DOHH2 (cell line): Measurements from ENCODE around the gene ERO1B.

Experiments
- H3F3A ChIP-seq: fragments of 200-600 bp; sonication (generic), shearing (Covaris generic); 2 replicates; pipeline ENCODE4 v1.6.0; 2016; ENCODE audit warnings: antibody characterized with exemption, mild to moderate bottlenecking; ENCODE audit not compliant: control insufficient read depth, insufficient read depth
- H3K27ac ChIP-seq: fragments of 200-600 bp; sonication (generic); 2 replicates; pipeline ENCODE4 v1.5.1; 2014; ENCODE audit warnings: low read depth, mild to moderate bottlenecking, low read length, moderate library complexity
- H3K27me3 ChIP-seq: fragments of 200-600 bp; sonication (generic); 2 replicates; pipeline ENCODE4 v1.6.1; 2014; ENCODE audit warnings: mild to moderate bottlenecking, low read length, mixed read lengths; ENCODE audit not compliant: control insufficient read depth
- H3K36me3 ChIP-seq: fragments of 200-600 bp; sonication (generic); 2 replicates; pipeline ENCODE4 v1.6.1; 2014; ENCODE audit warnings: mild to moderate bottlenecking, low read length, moderate library complexity, mixed read lengths; ENCODE audit not compliant: control insufficient read depth
- H3K4me1 ChIP-seq: fragments of 200-600 bp; sonication (generic); 2 replicates; pipeline ENCODE4 v1.6.1; 2014; ENCODE audit warnings: mild to moderate bottlenecking, low read length, mixed read lengths; ENCODE audit not compliant: control insufficient read depth
- H3K4me2 ChIP-seq: fragments of 200-600 bp; sonication (generic); 2 replicates; pipeline ENCODE4 v1.6.0; 2014; ENCODE audit warnings: mild to moderate bottlenecking, low read length, moderate library complexity
- H3K4me3 ChIP-seq: fragments of 200-600 bp; sonication (generic); 2 replicates; pipeline ENCODE4 v1.5.1; 2014; ENCODE audit warnings: mild to moderate bottlenecking, low read length, mixed read lengths
- H3K79me2 ChIP-seq: fragments of 200-600 bp; sonication (generic); 2 replicates; pipeline ENCODE4 v1.6.1; 2014; ENCODE audit warnings: mild to moderate bottlenecking, low read length, mixed read lengths; ENCODE audit not compliant: control insufficient read depth
- H3K9me2 ChIP-seq: fragments of 200-600 bp; sonication (generic); replicated peaks from 2 replicates; pipeline ENCODE4 v1.6.1; 2014; ENCODE audit warnings: mild to moderate bottlenecking, low read length, mixed read lengths; ENCODE audit not compliant: control insufficient read depth
- H3K9me3 ChIP-seq: fragments of 200-600 bp; sonication (generic); 2 replicates; pipeline ENCODE4 v1.6.1; 2014; ENCODE audit warnings: antibody characterized with exemption, low read length, mixed read lengths; ENCODE audit not compliant: control insufficient read depth, insufficient read depth
- H4K20me1 ChIP-seq: fragments of 200-600 bp; sonication (generic); 2 replicates; pipeline ENCODE4 v1.6.0; 2014; ENCODE audit warnings: low read depth, mild to moderate bottlenecking, antibody characterized with exemption, low read length, moderate library complexity; ENCODE audit not compliant: control insufficient read depth, insufficient read depth
- EZH2phosphoT487 ChIP-seq: fragments of 200-600 bp; sonication (generic); IDR thresholded peaks from 2 replicates; pipeline ENCODE4 v1.6.1; 2017; ENCODE audit warnings: borderline replicate concordance, mild to moderate bottlenecking, antibody characterized with exemption, low read length, moderate library complexity, mixed read lengths
- TF ChIP-seq, protein P1 (sequence below): fragments of 200-600 bp; sonication (generic); IDR thresholded peaks from one replicate; pipeline ENCODE4 v1.5.1; 2014; ENCODE audit warnings: antibody characterized with exemption, mild to moderate bottlenecking, low read depth, low read length; ENCODE audit not compliant: poor library complexity, severe bottlenecking

Gene ERO1B

DNA sequence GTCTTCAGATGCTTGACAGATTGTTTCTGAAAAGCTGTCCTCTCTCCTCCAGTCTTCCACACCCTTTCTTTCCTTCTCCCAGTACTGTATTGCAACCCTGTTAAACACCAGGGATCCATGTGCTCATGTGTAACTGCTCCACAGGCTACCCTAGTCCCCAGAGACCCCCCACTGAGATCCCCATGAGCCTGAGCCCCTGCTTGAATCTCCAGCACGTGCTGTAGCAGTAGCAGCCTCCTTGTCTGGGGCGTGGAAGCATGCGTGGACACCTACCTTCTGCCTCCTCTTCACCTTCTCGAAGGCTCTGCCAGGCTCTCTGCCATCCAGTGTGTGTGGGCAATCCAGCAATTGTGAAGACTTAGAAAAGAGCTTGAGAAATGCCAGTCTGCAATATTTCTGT is 114.2 kb downstream of the ERO1B start:
- H3K4me1 ChIP-seq, result peaks cover 18% of the 10 kb centered on the region

DNA sequence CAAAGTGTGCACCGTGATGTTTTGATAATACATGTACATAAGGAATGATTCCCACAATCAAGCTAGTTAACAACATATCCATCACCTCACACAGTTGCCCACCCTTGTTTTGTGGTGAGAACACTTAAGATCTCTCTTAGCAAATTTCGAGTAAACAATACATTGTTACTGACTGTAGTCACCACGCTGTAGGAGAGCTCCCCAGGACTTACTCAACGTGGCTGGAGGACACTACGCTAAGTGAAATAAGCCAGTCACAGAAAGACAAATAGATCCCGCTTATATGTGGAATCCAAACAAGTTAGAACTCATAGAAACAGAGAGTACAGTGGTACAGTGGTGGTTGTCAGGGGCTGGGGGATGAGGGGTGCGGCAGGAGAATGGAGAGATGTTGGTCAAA is 114.6 kb downstream of the ERO1B start:
- Histone ChIP-seq H3K27ac (no peak overlapping the region), H3K4me3 (no peak overlapping the region), H3K4me2 (no peak overlapping the region), H3K36me3 (peaks cover 11% of the 10 kb centered on the region), H3K27me3 (no peaks in the 10 kb centered on the region), H3K9me2 (no peaks in the 10 kb centered on the region), H3K79me2 (no peaks in the 10 kb centered on the region), H3K4me1 (peaks cover 18% of the 10 kb centered on the region), H3K9me3 (peaks cover 29% of the 10 kb centered on the region), H3F3A (peaks cover 8% of the 10 kb centered on the region), H4K20me1 (no peaks in the 10 kb centered on the region)
- no peak for TF ChIP-seq EZH2phosphoT487

More for the DNA sequence above, 114.2 kb downstream of the ERO1B start:
- Histone ChIP-seq H3K9me2 (no peaks in the 10 kb centered on the region), H3K36me3 (peaks cover 11% of the 10 kb centered on the region), H3K4me3 (no peak overlapping the region), H3K9me3 (peaks cover 25% of the 10 kb centered on the region), H4K20me1 (no peaks in the 10 kb centered on the region), H3F3A (peaks cover 8% of the 10 kb centered on the region), H3K79me2 (no peaks in the 10 kb centered on the region), H3K27me3 (no peaks in the 10 kb centered on the region), H3K4me2 (no peak overlapping the region), H3K27ac (no peak overlapping the region)
- TF ChIP-seq, protein P1, sequence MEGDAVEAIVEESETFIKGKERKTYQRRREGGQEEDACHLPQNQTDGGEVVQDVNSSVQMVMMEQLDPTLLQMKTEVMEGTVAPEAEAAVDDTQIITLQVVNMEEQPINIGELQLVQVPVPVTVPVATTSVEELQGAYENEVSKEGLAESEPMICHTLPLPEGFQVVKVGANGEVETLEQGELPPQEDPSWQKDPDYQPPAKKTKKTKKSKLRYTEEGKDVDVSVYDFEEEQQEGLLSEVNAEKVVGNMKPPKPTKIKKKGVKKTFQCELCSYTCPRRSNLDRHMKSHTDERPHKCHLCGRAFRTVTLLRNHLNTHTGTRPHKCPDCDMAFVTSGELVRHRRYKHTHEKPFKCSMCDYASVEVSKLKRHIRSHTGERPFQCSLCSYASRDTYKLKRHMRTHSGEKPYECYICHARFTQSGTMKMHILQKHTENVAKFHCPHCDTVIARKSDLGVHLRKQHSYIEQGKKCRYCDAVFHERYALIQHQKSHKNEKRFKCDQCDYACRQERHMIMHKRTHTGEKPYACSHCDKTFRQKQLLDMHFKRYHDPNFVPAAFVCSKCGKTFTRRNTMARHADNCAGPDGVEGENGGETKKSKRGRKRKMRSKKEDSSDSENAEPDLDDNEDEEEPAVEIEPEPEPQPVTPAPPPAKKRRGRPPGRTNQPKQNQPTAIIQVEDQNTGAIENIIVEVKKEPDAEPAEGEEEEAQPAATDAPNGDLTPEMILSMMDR, result no peak
- TF ChIP-seq EZH2phosphoT487, result no peak

DNA sequence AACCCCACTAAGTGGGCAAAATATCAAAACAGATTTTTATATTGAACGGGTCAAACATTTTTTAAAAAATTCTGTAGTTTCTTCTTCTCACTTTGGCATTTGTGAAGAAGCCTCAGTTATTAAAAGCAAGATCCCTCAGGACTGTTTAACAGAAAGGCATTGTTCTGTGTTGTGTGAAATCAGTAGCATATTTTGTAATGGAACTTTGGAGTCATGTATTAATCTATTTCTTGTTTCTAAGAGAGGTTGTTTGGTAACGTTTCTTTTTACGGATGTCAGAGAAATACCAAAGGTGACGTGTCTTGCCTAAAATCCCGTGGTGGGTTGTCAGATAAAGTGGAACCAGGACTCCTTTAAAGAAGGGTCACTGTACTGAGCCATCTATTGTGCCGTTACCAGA is 115.7 kb downstream of the ERO1B start:
- no peak overlapping the region for H3K4me3 ChIP-seq
- peaks cover 18% of the 10 kb centered on the region for H3K4me1 ChIP-seq
- no peak overlapping the region for H3K27ac ChIP-seq
- H3K4me2 ChIP-seq, result no peak overlapping the region
- no peaks in the 10 kb centered on the region for H3K27me3 ChIP-seq
- H3K9me2 ChIP-seq, result no peaks in the 10 kb centered on the region
- TF ChIP-seq EZH2phosphoT487, result no peak
- TF ChIP-seq, protein P1, result no peak
- H3K9me3 ChIP-seq, result peaks cover 37% of the 10 kb centered on the region
- peaks cover 11% of the 10 kb centered on the region for H3K36me3 ChIP-seq
- H4K20me1 ChIP-seq, result no peaks in the 10 kb centered on the region
- H3K79me2 ChIP-seq, result no peaks in the 10 kb centered on the region
- peaks cover 8% of the 10 kb centered on the region for H3F3A ChIP-seq
